NCI-H1092 (cell line): ENCODE results near the gene PSMC2.
"Not testable (repeated sequence)": the region's sequence is repeated elsewhere in the genome, so short reads cannot be mapped to it uniquely, and the experiment has no call there.

ENCODE experiments used
- DNase-seq: peaks from one replicate; lab custom pipeline; 2025; lab: John Stamatoyannopoulos, UW

Gene PSMC2

DNA sequence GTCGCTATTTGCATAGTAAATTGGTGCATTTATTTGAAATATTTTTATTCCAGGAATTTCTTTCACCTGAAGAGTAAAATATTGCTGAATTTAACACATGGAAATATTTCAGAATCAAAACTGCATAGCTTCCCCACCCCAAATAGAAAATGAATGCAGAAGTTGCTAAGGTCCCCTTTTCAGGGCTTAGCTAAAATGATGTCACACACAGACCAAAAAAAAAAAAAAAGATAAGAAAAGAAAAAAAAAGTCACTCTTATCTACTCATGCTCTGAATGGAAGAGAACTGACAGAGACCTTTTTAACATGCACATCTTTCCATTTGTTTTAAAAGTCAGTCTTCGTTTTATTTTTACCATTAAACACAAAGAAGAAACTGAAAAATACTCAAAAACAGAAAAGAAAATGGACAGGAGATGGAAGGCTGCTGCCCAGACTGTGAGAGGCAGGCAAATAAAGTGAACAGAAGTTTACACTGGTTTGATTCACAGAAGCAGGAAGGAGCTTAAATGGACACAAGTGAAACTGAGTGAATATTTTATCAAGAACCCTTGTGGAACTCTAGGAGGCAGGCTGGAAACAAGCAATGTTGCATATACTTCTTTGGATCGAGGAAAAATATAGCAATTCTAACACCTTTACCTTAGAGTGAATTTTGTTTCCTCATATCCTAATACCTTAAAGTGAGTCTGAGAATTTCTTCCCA is 32.0 kb downstream of the PSMC2 start:
- no peak for DNase-seq

DNA sequence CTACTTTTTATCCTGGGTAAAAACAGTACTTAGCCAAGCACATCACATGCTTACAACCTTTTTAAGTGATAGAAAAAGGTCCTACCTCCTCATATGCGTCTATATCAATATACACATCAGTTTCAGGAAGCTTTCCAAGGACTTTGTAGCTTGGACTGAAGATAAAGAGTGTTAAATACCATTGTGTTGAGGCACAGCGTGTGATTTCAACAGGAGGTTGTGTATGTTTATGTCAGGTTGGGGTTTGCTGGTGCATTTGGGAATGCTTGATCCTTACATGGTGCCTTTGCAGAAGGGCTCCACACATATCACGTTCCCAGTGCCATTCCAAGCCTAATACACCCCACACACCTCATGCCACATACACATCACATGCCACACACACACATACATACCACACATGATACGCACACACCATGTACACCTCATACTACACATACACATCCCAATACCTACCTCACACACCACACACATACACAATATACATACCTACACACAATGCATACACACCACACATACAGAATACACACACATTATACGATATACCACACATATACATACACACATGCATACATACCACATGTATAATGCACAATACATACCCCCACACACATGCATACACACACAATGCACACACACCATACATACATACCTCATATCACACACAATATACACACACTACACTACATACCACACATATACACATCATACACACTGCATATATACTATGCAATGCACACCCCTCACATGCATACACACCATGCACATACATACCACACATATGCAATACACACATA is 33.1 kb downstream of the PSMC2 start:
- no peak for DNase-seq

DNA sequence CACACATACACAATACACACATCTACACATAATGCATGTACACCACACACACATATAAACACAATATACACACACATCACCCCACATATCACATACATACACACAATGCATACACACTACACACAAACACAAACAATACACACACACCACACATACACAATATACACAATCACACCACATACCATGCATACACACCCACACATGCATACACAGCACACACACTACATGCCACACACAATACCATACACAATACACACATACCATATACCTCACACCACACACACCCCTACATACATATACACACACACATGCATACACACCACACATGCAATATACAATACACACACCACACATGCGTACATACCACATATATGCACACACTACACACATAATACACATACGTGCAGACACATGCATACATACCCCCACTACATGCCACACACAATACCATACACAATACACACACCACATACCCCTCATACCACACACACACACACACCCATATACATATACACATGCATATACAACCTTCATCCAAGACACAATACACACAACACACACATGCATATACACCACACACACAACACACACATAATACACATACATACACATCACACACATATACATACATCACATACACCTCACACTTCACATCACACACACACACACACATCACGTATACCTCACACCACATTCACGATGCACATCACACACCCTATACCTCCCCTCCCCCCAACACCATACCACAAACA is 34.0 kb downstream of the PSMC2 start:
- no peak for DNase-seq

DNA sequence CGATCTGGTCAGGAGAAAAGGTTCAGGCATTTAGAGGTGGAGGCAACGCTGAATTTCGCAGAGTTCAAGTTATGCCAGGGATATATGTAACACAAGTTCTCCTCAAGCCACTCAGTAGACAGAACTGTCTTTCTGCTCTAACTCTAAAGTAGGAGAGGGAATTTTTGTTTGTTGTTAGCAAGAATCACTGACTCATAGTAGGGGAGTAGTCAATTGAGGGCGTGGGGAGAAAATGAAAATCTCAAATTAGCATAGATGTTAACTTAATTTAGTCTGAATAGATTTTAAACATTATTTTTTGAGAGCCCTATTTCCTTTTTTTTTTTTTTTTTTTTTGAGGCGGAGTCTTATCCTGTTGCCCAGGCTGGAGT is 34.6 kb downstream of the PSMC2 start:
- DNase-seq = no peak

DNA sequence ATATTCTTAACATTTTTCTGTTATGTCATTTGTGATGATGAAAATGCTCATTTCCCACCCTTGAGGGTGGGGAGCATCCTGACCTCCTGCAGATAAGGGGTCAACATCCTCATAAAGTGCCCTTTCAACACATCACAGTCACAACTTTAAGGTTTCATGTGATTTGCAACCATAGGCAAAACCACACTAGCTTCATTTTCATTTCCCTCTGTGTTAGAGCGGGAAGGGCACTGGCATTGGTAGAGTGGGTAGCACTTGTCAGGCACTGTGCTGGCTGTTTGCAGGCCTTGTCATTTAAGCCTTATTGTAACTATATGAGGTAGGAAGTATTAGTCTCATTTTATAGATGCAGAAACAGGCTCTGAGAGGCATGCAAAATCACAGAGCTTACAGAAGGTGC is 39.8 kb downstream of the PSMC2 start:
- no peak for DNase-seq

DNA sequence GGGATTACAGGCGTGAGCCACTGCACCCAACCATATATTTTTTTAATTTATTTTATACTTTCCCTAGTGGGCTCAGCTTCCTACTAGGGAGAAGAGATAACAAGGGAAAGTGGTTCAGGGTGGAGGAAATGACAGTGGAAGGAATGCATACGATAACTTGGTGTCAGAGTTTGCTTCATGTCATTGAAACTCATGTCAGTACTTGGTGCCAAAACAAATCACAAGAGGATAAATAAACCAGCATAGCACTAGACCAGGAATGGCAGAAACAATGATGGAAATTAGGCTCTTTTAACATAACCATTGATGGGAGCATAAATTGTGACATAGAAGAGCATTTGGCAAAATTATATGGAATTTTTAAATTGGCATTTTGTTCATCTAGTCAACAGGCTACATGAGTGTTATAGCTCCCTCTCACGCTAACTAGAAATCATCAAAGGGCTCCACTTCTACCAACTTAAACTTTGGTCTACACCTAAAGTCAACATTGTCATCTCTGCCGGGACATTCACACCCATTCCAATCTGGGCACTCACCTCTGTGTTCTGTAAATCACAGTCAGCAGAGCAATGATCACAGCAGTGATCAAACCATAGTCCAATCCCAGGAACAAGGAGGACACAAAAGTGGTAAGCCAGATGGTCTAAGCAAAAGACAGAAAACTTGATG is 41.2 kb downstream of the PSMC2 start:
- DNase-seq = no peak

DNA sequence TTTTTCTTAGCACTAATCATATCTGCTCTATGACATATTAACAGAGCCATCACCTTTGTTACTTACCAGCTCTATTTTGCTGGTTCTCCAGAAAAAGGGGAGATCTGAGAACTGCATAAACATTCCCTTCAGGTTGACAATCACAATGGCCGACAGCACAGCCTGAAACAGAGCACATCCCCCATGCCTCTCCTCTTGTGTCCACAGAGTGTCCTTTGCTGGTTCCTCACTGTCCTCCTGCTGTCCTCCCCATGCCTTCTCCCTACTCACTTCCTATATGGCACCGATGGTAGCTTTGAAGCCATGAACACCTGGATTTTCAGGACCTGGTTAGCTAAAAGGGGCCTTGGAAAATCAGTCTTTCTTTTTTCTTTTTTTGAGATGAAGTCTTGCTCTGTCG is 41.8 kb downstream of the PSMC2 start:
- DNase-seq = no peak

DNA sequence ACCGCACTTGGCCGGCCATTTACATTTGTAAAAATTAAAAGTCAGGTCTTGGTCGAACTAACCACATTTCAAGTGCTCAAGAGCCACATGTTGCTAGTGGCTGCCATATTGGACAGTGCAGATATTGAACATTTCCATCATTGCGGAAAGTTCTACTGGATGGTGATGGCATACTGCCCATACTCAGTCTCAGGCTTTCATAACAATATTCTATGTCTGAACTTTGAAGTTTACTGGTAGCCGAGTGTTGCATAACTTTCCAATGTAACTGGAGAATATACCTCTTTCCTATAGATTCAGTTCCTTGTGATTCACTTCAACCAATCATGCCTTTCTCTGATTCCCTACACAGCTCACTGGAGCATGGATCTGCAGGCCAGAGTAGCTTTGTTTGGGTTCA is 43.7 kb downstream of the PSMC2 start:
- no peak for DNase-seq

DNA sequence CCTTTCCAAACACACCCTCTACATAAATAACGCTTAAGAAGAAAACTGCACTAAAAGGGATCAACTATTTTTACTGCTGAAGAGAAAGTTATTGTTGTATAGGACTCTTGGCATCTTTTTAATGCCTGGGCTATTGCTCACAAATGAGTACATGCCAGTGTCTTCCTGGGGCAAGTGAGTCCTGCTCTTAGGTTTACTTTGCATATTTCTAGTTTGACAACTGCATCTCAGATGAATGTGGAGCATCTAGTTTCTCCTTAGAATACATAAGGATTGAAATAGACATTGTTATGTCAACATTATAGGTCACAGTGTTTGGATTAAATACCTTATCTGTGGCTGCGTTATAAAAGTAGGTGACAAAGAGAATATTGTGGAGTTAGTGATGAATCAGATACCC is 44.5 kb downstream of the PSMC2 start:
- no peak for DNase-seq

DNA sequence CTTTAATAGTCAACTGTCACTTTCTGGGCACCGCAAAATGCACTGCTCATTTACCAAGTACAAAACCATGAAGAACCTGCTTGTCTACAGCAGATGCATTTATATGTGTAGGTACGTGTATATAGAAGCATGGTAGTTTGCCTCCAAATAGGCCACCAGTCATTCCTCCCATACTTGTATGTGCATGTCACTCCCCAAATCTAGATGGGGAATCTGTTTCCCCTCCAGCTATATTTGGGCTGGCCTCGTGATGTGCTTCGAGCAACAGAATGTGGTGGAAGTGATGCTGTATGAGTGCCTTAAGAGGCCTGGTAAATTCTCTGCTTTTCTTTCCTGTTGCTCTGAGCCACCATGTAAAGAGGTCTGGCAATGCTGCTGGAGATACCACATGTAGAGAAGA is 47.1 kb downstream of the PSMC2 start:
- DNase-seq = no peak

DNA sequence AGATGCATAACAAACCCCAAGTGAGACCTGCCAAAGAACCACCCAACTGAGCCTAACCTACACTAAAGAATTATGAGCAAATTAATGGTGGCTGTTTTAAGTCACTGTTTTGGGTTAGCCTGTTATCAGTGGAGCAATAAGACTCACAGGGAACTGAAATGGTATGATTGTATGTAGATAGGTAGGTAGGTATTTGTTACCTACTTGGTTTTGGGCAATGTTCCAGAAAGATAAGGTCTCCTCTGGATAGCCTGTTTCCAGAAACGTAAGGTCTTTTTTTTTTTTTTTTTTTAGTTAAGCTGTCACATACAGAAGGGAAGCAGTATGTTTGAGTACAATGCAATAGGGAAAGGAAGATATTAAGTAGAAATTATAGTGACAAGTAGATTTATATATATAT is 47.6 kb downstream of the PSMC2 start:
- DNase-seq = no peak

DNA sequence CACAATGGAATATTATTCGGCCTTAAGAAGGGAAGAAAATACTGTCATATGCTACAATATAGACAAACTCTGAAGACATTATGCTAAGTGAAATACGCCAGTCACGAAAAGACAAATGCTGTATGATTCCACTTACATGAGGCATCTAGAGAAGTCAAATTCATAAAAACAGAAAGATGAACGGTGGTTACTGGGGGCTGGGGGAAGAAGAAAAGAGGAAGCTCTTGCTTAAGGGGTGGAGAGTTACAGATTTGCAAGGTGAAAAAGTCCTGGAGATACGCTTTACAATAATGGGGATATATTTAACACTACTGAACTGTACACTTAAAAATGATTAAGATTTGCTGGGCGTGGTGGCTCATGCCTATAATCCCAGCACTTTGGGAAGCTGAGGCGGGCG is 49.0 kb downstream of the PSMC2 start:
- no peak for DNase-seq

DNA sequence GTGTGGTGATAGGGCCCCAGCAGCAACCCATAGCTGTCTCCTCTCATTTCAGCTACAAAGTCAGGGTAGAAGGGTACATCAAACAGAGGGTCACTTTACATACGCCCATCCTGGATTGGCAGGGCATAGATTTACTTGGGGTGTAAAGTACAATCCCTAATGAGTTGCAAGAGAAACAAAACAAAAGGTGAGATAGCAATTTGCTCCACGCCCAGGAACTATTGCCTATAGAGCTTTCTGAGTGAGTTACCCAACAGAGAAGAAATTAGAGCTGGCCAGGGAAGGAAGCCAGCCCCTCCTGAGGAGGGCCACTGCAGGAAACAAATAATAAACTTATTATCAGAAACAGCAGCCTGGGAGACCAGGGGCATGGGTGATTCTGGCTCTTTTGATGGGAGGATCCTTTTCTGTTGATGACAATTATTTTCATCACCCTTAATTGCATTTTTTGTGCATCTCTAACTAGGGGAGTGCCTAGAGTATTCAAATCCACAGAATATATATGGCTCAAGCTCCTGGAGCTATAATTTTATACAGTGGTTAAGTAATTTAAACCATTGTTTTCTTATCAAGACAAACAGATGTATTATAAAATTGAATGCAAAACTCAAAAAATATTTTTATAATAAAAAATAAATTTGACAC is 51.2 kb downstream of the PSMC2 start:
- no peak for DNase-seq

DNA sequence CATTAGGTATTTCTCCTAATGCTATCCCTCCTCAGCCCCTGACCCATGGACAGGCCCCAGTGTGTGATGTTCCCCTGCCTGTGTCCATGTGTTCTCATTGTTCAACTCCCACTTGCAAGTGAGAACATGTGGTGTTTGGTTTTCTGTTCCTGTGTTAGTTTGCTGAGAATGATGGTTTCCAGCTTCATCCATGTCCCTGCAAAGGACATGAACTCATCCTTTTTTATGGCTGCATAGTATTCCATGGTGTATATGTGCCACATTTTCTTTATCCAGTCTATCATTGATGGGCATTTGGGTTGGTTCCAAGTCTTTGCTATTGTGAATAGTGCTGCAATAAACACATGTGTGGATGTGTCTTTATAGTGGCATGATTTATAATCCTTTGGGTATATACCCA is 52.2 kb downstream of the PSMC2 start:
- DNase-seq = not testable (repeated sequence)

DNA sequence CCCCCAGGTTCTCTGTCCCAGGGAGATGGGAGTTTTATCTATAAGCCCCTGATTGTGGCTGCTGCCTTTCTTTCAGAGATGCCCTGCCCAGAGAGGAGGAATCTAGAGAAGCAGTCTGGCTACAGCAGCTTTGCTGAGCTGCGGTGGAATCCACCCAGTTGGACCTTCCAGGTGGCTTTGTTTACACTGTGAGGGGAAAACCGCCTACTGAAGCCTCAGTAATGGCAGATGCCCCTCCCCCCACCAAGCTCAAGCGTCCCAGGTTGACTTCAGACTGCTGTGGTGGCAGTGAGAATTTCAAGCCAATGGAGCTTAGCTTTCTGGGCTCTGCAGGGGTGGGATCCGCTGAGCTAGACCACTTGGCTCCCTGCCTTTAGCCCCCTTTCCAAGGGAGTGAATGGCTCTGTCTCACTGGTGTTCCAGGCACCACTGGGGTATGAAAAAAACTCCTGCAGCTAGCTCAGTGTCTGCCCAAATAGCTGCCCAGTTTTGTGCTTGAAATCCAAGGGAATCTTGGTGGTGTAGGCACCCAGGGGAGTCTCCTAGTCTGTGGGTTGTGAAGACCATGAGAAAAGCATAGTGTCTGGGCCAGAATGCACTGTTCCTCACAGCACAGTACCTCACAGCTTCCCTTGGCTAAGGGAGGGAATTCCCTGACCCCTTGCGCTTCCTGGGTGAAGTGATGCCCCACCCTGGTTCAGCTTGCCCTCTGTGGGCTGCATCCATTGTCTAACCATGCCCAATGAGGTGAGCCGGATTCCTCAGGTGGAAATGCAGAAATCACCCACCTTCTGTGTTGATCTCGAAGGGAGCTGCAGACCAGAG is 58.6 kb downstream of the PSMC2 start:
- not testable (repeated sequence) for DNase-seq

DNA sequence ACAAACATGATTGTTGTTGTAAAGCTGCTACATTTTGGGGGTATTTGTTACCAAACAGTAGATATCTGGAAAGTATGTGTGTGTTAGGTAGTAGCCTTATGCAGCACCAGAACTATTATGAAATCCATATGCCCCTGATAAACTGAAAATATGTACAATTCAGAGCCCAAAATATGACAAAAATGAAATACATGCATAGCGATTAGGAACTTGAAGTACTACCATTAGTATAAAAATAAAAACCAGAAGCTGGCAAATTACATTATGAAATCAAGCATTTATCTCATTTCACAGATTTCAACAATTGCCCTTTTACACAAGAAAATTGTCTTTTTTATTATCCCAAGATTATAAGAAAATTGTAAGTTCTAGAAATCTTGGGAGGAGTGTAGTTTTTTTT is 64.7 kb downstream of the PSMC2 start:
- DNase-seq = no peak

DNA sequence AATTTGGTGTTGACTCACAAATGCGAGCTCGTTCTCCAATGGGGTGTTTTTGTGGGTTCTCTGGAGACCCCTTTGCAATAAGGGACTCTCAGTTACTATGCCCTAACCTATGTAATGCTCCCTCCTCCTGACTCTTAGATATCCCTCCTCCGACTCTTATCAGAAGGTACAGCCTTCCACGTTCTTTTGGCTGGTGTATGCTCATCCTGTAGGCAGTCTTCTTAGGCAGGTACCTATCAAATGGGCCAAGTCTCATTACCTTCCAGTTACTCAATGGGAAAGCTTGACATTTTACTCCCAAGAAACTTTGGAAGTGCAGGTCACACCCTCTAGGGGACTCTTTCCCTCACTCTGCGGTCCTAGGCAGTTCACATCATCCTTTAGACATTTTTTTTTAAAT is 66.0 kb downstream of the PSMC2 start:
- DNase-seq = no peak

DNA sequence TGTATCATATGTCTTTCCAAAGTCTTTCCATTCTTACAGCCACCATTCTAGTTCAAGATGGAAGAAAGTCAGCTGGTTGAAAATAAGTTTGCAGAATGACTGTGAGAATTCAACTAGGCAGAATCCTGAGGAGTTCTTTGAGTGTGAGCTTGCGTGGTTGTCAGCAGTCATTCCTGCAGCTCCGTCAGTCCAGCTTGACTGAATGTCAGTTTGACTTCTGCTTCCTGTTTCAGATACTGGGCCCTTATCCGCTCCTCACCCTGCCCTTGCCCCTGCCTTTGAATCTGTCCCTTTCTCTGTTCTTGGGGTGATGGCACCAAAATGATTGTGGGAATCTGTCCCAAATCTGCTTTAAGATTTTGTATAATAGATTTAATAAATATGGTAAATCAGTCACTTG is 70.8 kb downstream of the PSMC2 start:
- DNase-seq = no peak
